NB4 (cell line): ENCODE measurements around the gene CCT6A.
"Not testable (repeated sequence)": the region's sequence is repeated elsewhere in the genome, so short reads cannot be mapped to it uniquely, and the experiment has no call there.

Experiments used
- DNase-seq: peaks from one replicate; pipeline ENCODE4 v3.0.0; 2010; ENCODE audit warnings: low read depth
- H3K4me3 ChIP-seq: one replicate; pipeline ENCODE4 v1.5.1; 2011; ENCODE audit warnings: mild to moderate bottlenecking, low read depth, low read length, moderate library complexity
- MYC ChIP-seq: IDR thresholded peaks from 2 replicates; pipeline ENCODE4 v1.6.1; 2011; ENCODE audit warnings: low read depth, low read length
- POLR2A ChIP-seq: IDR thresholded peaks from 2 replicates; pipeline ENCODE4 v1.6.1; 2011; ENCODE audit warnings: mild to moderate bottlenecking; ENCODE audit not compliant: insufficient read length; ENCODE audit errors: extremely low read depth
- TF ChIP-seq, protein P1 (sequence below): IDR thresholded peaks from 2 replicates; pipeline ENCODE4 v1.6.1; 2011; ENCODE audit warnings: low read depth, low read length
- TF ChIP-seq, protein P2 (sequence below): IDR thresholded peaks from one replicate; pipeline ENCODE4 v1.5.1; 2012; ENCODE audit warnings: low read depth, low read length

The CCT6A gene

DNA sequence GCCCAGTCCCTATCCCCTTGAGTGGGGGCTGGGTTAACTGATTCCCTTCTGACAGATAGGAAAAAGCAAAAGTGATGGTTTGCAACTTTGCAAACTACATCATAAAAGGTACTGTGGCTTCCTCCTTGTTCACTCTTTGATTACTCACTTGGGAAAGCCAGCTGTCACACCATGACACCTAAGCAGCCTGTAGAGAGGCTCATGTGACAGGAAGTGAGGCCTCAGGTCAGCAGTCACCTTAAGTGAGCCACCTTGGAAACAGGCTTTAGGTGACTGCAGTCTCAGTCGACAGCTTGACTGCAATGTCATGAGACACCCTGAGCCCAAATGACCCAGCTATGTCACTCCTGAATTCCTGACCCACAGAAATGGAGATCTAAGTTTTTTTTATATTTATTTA, 59.0 kb downstream of the CCT6A start:
- no peak overlapping the region for H3K4me3 ChIP-seq
- TF ChIP-seq, protein P1, sequence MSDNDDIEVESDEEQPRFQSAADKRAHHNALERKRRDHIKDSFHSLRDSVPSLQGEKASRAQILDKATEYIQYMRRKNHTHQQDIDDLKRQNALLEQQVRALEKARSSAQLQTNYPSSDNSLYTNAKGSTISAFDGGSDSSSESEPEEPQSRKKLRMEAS: no peak
- no peak for TF ChIP-seq MYC
- TF ChIP-seq, protein P2, sequence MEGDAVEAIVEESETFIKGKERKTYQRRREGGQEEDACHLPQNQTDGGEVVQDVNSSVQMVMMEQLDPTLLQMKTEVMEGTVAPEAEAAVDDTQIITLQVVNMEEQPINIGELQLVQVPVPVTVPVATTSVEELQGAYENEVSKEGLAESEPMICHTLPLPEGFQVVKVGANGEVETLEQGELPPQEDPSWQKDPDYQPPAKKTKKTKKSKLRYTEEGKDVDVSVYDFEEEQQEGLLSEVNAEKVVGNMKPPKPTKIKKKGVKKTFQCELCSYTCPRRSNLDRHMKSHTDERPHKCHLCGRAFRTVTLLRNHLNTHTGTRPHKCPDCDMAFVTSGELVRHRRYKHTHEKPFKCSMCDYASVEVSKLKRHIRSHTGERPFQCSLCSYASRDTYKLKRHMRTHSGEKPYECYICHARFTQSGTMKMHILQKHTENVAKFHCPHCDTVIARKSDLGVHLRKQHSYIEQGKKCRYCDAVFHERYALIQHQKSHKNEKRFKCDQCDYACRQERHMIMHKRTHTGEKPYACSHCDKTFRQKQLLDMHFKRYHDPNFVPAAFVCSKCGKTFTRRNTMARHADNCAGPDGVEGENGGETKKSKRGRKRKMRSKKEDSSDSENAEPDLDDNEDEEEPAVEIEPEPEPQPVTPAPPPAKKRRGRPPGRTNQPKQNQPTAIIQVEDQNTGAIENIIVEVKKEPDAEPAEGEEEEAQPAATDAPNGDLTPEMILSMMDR: no peak
- no peak for TF ChIP-seq POLR2A
- no peak for DNase-seq

DNA sequence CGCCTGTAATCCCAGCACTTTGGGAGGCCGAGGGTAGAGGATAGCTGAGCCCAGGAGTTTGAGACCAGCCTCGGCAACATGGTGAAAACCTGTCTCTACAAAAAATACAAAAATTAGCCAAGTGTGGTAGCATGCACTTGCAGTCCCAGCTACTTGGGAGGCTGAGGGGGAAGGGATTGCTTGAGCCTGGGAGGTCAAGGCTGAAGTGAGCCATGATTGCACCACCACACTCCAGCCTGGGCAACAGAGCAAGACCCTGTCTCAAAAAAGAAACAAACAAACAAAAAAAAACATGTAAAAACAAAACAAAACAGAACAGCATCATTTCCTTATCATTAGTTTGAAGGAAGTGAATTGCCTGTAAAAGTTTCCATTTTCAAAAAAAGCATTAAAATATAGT, 60.7 kb downstream of the CCT6A start:
- not testable (repeated sequence) for H3K4me3 ChIP-seq, DNase-seq
